Stimulated activated CD4-positive, alpha-beta T cell treated with anti-CD3 and anti-CD28 coated beads, Interleukin-12 subunit alpha, Interleukin-12 subunit beta, amount 100 ng/mL, for 48 hours (primary cell): Measurements from ENCODE around the gene ARID1B.

Experiments used
- DNase-seq, 3 donors: peaks; one replicate each; pipeline ENCODE4 v3.0.0-alpha.2; 2020; ENCODE audit warnings: low read depth in 2 of 3, low spot score in 1 of 3

ARID1B gene

GRCh38 chr6:156776840-156777576 lies at the start of gene ARID1B:
Gene ARID1B (plus strand): TSS chr6:156777378. CDS start chr6:156777681, 303 bp downstream.
- peak; percentile 41 to 66 (median 43) for DNase-seq

DNA sequence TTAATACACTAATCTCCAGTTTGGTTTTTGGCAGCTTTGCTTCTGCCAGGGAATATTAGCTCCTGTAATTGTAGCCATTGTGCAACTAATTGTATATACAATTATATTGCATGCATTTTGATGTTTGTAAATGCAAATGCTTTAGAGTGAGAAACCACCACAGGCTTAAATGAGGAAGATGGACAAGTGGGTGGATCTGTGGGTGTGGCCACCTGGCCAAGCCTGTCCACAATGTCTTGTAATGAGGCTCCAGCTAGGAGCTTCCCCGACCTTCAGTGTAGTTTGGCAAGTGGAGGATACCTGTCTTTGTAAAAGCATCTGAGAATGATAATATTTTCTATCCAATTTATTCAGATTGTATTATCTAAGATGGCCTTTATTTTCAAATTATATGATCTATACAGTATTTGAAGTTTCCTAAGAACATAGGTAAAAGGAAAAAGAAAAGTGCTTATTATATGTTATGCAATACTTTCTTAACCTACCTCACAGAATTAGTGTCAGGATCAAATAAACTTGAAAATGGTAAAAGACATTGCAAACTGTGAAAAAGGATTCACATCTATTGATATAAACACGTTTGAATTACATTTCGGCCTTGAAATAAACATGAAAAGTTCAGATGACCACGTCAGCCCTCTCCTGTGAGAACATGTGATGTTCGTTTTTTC lies 49.3 kb upstream of the ARID1B start:
- no peak for DNase-seq

GRCh38 chr6:156729248-156729647 lies 47.9 kb upstream of the ARID1B start:
- DNase-seq: no peak

GRCh38 chr6:156731396-156731795 lies 45.8 kb upstream of the ARID1B start:
- DNase-seq: no peak

DNA sequence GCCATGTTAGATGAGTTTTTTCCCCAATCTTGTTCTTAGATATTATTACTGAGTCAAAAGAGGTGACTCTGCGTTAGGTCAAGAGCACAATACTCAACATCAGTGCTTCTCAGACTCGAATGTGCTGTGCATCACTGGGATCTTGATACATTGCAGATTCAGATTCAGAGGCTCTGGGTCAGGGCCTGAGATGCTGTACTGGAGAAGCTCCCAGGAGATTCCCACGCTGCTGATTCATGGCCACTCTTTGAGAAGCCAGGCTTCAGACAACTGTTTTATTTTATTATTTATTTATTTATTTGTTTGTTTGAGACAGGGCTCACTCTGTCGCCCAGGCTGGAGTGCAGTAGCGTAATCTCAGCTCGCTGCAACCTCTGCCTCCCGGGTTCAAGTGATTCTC lies 41.4 kb upstream of the ARID1B start:
- no peak for DNase-seq

DNA sequence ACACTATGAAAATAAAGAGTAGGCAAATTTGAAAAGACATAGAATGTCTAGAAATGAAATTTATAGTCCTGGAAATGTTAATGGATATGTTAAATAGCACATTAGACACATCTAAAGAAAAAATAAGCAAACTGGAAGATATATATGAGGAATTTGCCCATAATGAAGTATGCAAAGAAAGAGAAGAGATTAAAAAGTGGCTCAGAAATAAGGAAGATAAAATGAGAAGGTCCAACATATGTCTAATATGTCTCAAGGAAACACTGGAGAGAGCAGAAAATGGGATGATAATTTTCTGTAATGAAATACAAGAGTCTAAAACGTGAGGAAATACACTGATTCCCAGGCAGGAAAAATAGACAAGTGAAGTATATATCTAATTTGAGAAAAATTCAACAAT lies 36.6 kb upstream of the ARID1B start:
- DNase-seq: no peak

DNA sequence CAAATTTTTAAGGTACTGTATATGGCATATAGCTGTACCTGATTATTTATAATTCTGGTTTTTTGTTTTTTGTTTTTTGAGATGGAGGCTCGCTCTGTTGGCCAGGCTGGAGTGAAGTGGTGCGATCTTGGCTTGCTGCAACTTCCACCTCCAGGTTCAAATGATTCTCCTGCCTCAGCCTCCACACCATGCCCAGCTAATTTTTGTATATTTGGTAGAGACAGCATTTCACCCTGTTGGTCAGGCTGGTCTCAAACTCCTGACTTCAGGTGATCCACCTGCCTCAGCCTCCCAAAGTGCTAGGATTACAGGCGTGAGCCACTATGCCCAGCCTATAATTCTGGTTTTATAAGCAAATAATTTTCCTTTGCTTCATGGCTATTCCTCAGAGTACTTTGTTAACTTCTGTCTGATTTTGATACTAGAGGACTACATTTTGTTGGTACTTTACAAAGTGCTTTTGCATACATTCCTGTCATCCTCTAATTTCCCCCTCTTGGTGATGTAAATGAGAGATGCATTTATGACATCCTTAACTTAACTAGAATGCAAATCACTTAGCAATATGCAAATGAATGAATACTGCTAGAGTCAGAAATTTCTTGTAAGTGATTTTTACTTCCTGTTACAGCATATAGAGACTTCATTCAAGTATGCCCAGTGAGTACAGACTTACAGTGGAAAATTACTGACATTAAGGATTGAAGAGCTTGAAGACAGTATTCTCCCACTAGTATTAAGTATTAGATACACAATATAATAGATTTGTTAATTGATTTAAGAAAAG lies 35.7 kb upstream of the ARID1B start:
- DNase-seq: no peak

- no peak for DNase-seq
These were observed 29.5 kb upstream of the ARID1B start for GRCh38 chr6:156747715-156748114.

DNA sequence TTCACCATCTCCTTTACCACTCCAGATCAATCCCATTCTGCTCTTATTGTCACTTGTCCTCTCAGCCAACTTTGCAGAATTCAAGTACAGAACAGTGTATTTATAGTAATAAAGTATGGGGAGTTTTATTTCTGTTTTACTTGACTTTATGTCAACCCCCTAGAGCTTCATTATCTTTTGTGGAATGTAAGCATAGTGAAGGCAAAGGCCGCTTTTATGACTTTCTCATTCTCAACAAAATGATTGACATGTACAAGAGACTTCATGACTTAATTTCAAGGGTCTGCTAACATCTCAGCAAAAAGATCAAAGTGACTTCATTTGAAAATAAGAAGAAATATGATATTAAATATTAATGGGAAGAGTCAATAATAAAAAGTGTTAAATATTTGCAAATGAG lies 28.7 kb upstream of the ARID1B start:
- DNase-seq: no peak

- DNase-seq: no peak
These were observed 24.4 kb upstream of the ARID1B start for GRCh38 chr6:156752666-156753301.

DNA sequence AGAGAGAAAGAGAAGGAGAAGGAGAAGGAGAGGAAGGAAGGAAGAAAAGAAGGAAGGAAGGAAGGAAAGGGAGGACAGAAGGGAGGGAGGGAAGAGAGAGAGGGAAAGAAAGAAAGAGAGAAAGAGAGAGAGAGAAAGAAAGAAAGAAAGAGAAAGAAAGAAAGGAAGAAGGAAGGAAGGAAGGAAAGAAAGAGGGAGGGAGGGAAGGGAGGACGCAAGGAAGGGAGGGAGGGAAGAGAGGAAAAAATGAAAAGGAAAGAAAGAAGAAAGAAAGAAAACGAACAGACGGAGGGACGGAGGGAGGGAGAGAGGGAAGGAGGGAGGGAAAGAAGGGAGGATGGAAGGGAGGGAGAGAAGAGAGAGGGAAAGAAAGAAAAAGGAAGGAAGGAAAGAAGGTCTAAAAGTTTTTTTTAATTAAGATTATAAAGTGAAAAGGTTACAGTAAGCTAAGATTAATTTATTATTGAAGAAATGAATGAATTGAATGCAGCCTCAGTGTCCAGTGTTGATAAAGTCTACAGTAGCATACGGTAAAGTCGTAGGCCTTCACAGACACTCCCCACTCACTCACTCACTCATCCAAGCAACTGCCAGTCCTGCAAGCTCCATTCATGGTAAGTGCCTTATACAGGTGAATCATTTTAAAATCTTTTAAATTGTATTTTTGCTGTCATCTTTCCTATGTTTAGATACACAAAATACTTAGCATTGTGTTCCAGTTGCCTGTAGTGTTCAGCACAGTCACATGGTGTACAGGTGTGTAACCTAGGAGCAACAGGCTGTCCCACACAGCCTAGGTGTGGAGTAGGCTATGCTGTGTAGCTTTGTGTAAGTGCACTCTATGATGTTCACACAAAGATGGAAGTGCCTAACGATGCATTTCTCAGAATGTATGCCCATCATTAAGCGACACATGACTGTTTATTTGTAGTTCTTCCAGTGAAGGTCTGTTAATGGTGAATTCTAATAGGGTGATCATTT lies 20.3 kb upstream of the ARID1B start:
- DNase-seq: no peak

DNA sequence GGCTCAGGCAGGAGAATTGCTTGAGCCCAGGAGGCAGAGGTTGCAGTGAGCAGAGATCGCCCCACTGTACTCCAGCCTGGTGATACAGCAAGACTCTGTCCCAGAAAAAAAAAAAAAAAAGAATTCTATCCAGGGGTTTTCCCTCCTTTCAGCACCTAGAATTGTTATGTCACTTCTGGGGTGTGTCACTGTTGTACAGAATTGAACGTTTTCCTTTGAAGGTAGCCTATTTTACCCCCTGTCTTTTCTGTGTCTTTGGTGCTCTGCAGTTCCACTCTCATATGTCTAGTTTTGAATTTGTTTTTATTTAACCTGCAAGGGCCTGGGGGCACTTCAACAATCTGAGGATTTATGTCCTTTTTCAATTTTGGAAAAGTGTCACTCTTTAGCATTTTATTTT lies 19.3 kb upstream of the ARID1B start:
- DNase-seq: no peak

- no peak for DNase-seq
These were observed 16.8 kb upstream of the ARID1B start for GRCh38 chr6:156760377-156760776.

DNA sequence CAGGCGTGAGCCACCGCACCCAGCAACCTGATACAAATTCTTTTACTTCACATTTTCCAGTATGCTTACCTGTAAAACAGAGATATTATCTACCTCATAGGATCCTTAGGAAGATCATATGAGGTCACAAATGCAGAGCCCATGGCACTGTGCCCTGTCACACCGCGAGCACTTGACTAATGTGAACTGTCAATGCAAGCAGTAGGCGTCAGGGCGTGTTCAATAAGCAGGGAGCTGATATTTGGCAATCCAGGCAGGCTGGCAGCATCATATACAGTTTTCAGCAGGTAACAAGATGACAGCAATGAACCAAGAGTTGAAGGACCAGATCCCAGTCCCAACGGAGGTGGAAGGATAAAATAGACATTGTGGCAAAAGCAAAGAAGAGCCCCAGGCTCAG lies 14.6 kb upstream of the ARID1B start:
- DNase-seq: no peak

DNA sequence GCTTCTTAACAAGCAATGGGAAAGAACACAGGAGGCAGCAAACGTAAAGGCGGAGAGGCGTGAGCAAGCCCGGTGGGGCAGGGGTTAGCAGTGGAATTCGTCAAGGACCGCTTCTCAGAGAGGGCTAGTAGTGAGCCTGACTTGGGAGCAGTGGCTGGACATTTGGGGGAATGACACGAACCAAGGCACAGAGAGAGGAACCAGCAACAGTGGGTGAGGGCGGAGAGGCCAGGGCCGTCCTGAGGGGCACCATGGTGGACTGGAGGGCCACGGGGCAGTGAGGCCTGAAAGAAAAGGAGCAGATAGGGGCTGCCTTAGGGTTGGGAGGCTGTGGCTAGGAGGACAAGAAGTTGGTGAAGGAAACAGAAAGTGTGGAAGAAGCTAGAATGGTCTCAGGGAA lies 12.1 kb upstream of the ARID1B start:
- DNase-seq: no peak

- no peak for DNase-seq
These were observed 9.3 kb upstream of the ARID1B start for GRCh38 chr6:156767603-156768467.

DNA sequence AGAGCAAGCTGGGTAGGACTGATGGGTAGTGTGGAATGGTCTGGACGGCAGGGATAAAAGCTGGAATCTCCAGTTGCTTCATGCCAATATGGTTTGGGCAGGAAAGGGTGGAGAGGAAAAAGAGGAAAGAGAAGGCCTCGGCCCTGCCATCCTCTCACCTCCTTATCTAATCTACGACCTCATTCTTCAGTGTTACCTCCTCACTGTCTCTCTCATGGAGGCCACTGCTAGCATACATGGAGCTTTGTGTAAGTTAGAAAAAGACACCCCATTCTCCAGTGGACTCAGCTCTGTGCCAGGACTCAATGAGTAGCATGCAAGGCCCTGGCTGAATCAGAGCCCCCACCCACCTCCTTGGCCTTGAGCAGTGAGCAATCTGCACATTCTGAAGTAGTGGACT lies 6.1 kb upstream of the ARID1B start:
- no peak for DNase-seq

DNA sequence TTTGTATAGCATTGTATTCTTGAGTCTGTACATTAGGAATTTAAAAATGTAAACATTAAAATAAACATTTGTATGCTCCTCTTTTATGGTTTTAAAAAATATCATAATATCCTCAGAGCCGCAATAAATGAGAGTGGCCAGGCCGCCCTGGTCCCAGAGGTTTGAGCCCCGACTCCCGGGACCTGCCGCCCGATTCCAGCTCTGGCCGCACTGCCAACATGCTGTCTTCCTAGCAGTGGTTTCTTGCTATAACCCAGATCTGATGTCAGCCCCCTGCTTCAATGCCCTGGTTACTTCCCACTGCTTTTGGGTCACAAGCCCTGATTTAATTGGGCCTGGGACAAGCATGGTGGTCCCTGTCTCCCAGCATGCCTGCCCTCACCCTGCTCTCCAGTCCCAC lies 5.4 kb upstream of the ARID1B start:
- DNase-seq: no peak

DNA sequence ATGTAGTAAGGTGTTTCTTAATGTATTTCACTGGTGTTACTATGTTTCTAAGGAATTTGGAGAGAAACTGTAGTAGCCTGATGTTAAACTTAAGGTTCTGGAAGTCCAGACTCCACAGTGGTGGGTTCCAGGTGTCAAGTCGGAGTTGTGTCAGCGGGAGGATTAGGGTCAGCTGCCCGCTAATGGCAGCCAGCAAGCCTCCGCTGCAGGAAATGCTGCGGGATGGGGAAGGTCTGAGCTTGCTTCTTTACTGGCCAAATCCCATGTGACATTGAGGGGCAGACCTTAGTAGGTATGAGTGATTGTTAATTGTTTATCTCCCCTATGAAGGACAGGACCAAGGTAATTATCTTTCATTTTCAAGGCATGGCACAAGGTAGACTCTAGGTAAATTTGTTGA lies 3.7 kb upstream of the ARID1B start:
- no peak for DNase-seq
